Stimulated activated CD4-positive, alpha-beta T cell treated with anti-CD3 and anti-CD28 coated beads, Interleukin-1b, Interleukin-23, amount 100 ng/mL, for 48 hours (primary cell): ENCODE measurements around the gene DNAH10.
"Not testable (repeated sequence)": the region's sequence is repeated elsewhere in the genome, so short reads cannot be mapped to it uniquely, and the experiment has no call there.

Experiments used
- DNase-seq: peaks from one replicate; pipeline ENCODE4 v3.0.0-alpha.2; 2020

DNAH10 gene

DNA sequence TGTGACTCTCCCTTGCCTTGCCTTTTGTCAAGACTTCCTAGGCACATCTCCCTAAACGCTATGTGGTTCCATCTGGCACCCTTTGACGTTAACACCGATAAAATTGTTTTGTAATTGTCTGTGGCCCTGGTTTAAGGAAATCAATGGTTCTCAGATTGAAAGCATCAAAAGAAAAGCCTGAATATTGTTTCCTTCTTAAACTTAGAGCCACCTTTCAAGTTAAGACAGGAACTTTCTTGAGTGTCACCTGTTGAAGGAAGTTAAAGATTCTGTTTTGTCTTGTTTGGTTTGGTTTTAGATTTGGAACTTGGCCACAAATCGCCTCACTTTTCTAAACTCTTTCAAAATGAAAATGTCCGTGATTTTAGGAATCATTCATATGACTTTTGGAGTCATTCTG, 14.8 kb upstream of the DNAH10 start:
- no peak for DNase-seq

DNA sequence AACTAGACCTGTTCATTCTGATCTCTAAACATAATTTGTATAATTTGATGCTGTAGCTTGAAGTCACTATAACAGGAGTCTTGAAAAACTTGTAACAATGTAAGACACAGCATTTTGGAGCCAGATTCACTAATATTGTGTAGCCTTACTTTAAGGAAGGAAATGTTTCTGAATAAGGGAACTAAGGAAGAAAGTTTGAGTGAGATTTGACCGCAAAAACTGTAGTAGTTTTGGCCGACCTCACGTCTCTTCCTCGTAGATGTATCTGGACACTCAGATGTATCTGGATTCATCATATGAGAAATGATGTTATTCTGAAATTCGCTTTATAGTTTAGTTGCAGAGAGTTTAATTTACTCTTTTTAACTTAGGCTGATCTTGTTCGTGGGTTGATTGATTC, 13.9 kb upstream of the DNAH10 start:
- no peak for DNase-seq

DNA sequence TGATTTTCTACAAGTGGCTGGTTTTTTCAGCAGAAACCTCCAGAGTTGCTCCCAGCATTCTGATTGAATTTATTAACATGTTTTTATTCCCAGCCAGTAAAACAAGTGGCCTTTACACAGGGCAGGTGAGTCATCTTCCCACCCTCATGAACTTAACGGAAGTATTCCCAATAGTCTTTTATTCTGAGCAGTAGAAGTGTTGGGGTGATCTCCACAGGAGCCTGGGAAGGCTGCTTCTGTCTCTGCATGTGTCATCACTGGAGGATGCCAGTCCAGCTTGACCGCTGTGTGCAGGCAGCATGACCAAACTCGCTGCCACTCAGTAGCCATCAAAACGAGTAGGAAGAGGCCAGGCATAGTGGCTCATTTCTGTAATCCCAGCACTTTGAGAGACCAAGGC, 13.4 kb upstream of the DNAH10 start:
- no peak for DNase-seq

DNA sequence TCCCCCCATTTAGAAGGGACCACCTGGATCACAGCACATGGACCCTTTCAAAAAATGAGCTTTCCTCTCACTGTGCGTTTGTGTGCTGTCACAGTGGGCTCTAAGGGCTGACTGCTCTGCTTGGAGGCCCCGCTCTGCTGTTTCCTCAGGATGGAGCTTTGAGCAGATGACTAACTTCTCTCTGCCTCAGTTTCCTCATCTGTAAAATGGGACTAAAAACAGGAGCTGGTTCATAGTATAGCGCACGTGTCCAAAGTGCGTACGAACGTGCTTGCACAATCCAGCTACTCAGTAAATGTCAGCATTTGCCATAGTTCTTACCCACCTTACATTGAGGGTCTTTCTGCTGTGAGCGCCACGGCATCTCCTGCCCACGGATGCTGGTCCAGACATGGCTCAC, 12.7 kb upstream of the DNAH10 start:
- DNase-seq: no peak

DNA sequence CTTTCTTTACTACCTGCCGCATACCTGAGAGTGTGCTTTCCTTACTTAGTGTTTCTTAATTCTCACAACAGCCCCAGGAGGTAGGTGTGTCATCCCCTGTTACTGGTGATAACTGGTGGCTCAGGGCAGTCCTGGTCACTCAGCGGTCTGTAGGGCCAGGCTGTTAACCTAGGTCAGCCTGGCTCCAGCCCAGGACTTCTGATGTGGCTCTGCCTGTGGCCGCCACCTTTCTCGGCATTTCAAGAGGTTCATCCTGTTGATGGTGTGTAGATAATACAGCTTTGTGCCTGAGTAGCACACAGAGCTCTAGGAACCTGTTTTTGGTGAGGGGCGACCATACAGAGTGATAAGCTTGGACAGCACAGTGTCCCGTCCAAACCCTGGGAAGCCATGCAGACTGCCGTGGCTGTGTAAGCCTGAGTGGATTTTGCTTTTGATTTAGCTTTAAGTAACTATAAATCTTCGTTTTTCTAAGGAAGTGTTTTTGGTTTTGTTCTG, 11.9 kb upstream of the DNAH10 start:
- no peak for DNase-seq

DNA sequence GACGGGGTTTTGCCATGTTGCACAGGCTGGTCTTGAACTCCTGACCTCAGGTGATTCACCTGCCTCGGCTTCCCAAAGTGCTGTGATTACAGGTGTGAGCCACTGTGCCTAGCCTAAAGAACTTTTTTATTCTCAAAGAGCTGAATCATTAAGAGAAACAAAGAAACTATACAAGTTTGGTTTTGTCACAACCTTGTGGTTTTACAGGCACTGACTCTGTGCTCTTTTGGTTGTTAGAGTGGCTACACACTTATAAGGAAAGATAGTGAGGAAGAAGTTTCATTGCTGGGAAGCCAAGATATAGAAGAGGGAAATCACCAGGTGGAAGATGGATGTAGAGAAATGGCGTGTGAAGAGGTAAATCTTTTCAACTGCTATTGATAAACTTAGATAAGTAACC, 10.1 kb upstream of the DNAH10 start:
- DNase-seq: no peak

DNA sequence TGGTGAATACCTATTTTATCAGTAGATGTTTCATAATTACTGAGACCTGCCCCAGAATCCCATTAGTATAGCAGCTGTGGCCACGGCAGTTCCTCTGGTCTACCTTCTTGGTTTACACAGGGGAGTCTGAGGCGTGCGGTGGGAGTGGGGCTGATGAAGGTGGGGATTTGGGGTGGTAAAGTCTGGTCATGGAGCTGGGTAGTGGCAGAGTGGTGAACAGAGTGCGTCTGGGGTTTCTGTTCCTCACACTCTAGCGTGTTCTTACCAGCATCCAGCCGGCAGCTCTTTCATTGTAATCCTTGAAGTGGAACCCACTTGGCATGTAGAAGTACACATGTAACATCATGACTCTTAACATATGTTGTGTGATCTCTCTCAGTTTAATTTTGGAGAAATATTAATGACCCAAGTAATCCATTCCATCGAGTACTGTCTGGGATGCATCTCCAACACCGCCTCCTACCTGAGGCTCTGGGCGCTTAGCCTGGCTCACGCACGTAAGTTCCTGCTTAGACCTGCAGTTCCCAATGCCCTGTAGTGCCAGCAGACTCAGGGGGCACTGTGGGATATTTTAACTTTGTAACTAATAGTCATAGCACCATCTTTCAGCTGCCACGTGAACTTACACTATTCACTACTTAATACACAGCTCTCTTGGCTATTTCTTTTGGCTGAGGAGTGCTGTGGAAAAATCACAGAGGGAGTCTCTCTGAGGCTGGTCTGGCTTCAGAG, 7.9 kb upstream of the DNAH10 start:
- DNase-seq: no peak

DNA sequence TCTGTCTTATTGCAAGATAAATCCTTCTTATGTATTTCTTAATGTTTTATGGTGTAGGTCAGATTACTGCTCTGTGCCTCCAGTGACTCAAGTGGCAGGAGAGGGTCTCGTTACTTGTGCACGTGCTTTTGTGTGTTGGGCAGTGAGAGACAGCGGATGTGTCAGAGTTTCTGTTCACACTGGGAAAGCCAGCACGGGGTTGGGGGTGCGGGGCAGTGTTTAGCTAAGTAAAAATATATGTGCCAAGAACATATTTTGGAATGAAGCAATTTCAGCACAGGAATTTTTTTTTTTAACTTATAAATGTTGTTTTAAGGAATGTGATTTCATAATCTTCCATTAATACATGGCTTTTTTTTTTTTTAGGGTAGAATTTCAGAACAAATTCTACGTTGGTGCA, 4.5 kb upstream of the DNAH10 start:
- DNase-seq: no peak

DNA sequence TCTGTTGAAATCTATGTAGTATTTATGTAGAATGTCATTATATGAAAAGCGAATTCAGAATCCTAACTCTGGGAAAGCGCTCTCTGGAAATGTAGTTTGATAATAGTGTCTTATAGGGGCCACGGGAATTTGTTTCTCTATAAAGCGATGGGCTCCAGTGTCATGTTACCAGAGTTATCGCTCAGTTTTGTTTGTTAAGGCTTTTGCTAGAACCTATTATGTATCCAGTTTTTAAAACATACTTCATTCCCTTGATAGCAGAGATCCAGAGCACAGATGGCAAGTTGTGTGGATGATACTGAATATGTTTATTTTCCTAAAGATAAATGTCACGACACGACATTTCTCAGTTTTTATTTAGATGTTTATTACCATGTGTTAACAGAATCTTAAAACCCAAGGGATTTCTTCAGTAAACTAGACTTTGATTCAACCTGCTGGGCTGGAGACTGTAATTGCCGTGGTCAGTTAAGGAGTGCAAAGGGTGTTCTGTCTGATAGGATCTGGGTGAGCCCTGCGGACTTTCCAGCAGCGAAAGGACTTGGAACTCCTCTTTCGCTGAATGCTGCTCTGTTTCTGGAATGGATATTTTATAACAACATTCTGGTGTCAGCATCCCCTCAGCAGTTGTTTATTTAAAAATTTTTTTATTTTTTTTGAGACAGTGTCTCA, 1.7 kb upstream of the DNAH10 start:
- no peak for DNase-seq

DNA sequence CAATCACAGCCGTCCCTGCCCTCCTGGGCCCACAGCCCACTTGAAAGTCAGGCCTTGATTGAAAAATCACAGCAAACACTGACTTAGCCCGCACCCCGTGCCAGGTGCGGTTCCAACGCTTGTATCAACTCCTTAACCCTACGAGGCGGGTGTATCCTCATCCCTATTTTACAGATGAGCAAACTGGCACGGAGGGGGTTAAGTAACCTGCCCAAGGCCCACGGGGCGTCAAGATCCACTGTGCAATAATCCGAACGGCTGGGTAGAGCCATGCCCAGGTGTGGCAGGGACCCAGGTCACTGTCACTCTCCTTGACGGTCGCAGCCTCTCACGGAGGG, 583 bp downstream of the DNAH10 start:
- DNase-seq: no peak

DNA sequence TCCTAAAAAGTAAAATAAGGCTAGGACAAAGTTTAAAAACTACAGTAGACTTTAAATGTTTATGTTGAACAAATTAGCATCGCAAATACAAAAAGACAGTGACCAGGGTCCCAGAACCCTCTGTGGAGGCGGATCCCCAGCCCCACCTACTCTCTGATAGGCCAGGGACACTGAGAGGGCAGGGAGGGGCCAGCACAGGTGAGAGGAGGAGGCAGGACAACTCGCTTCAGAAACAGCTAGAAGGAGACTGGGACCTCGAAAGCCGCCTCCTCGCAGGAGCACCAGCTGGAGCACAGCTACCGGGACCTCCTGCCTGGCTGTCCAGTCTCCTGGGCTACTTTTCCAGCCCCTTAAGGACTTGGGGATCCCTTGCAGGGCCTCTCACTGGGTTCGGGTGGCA, 992 bp downstream of the DNAH10 start:
- DNase-seq: no peak

DNA sequence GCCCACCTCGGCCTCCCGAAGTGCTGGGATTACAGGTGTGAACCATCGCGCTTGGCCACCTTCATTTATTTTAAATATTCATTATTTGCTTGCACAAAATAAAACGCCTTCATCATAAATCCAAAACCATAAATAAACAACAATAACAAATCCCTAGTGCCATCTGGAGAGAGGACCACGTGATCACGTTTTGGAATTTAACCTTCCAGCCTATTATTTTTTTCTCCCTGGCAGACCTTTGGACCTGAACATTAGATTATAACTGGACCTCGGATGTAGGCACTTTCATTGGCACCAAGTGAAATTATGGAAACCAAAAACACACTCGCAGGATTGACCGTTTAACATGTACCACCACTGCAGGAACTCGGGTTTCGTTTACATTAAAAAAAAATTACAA, 2.0 kb downstream of the DNAH10 start:
- DNase-seq: no peak

DNA sequence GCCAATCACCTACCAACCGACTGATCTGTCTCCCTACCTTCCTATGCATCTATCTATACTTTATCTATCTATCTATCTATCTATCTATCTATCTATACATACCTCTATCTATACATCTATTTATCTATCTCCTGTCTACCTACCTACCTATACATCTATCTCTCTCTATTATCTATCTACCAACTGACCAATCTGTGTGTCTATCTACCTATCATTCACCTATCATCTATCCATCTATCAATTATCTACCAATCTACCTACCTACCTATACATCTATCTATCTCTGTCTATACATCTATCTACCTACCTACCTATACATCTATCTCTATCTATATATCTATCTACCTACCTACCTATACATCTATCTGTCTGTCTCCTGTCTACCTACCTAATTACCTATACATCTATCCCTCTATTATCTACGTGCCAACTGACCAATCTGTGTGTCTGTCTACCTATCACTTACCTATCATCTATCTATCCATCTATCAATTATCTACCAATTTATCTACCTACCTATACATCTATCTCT, 3.5 kb downstream of the DNAH10 start:
- no peak for DNase-seq

DNA sequence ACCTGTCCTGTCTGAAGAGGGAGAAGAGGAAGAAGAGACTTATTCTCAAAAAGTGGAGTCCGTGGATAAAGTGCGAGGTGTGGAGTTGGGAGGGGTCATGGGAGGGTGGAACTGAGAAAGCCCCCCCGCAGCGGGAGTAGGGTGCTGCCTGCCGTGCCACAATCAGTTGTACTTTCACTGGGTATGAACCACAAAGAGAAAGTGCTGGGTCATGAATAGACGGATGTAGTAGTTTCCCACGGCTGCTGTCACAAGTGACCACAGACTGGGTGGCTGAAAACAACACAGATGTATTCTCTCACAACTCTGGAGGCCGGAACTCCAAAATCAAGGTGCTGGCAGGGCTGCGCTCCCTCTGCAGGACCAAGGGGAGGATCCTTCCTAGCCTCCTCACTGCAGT, 5.5 kb downstream of the DNAH10 start:
- peak; percentile 19 for DNase-seq

DNA sequence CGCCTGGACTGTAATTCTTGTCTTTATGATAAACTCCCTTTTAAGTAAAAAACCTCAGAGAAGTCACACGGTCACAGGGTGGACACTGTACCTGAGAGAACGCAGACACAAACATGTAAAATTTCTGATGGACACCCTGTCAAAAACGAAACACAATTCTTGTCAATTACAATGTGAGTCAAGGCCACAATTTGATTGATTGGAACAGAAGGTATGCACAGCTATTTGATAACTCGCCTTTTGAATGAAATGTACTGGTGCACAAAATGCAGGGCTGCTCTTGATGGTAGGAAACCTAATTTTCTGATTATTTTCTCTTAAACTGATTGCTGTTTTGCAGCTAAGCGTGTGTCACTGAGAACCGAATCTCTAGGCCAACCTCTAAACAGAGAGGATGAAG, 9.2 kb downstream of the DNAH10 start:
- no peak for DNase-seq

DNA sequence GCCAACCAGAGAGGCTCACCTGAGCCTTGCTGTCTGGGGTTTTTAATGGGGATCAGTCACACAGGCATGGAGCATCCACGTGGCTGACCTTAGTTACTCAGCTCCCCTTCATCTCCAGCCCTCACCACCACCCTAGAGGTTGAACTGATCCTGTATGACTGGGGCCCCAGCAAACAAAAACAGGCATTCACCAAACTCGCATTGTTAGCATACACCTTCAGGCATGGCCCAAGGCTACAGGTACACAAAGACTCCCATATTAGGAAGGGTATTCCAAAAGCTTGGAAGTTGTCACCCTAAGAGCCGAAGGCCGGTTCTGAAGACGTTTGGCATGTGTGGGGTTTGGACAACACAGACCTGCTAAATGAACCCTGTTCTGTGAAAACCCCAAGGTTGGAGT, 10.0 kb downstream of the DNAH10 start:
- DNase-seq: no peak

DNA sequence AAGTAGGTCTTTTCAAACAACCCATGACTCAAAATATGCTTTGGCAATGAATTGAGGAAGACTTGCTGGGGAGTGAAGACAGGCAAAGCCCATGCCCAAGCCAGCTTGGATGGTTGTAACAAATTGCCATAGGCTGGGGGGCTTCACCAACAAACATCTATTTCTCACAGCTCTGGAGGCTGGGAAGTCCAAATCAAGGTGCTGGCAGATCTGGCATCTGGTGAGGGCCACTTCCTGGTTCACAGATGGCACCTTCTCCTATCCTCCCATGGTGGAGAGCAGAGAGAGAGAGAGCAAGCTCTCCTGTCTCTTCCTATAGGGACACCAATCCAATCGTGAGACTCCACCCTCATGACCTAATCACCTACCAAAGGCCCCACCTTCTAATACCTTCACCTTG, 11.3 kb downstream of the DNAH10 start:
- DNase-seq: no peak

DNA sequence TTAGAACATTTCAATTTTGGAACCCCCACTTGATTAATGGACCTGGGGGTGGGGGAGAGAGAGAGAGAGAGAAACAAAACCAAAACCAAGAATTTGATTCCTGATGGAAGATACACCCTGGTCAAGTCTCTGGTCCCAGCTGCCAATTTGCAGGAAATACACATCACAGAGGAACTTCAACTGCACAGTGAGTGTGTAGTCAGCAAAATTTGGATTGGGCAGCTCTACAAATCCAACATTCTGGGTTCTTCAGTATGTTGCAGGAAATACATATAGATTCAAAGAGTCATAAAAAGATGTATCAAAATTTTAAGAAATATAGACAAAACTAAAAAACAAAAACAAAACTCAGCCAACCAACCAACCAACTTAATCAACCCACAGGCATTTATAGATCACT, 17.4 kb downstream of the DNAH10 start:
- DNase-seq: no peak

DNA sequence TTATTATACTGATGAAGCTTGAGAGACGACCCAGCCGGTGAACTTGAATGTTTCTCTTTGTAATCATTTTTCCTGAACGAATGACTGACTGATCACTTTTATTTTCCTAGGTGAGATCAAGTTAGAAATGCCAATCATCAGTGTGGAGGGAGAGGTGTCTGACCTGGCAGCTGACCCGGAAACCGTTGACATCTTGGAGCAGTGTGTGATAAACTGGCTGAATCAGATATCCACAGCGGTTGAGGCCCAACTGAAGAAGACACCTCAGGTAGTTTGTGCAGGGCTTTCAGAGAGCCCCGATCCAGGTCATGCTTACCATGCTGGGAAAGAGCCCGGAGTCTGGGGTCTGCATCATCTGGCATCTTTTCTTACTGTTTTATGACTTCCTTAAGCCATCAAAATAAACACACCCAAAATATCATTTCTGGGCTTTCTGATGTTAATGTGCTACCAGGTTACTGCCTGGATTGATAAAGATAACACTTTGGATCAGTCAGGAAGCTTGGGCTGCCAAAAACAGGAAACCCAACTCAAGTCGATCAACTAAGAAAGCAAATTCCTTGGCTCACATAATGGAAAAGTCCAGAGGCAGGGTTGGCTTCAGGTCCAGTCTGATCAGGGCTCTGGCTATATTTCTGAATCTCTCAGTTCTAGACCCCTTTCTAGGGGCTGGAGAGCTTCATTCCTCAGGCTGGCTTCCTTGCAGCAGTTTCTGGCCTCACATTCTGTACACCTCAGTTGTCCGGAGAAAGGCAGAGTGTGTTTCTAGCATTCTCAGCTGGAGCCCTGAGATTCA, 21.1 kb downstream of the DNAH10 start:
- no peak for DNase-seq

DNA sequence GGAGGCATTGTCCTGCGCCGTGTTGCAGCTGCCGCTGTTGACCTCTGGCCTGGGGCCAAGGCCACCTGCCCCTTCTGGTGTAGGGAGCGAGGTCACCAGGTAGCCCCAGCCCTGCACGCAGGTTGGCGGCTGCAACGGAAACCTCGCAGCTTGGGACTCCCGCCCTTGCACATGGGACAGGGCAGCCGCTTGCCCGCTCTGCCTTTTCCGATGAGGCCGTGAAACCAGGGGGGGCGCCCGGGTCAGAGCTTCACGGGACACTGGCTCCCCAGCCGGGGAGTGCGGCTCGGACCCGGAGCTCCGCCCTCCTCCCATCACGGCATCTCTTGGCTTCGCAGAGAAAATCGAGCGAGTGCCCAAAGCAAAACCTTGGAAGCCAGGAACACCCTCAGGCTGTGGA, 25.4 kb downstream of the DNAH10 start:
- DNase-seq: no peak

DNA sequence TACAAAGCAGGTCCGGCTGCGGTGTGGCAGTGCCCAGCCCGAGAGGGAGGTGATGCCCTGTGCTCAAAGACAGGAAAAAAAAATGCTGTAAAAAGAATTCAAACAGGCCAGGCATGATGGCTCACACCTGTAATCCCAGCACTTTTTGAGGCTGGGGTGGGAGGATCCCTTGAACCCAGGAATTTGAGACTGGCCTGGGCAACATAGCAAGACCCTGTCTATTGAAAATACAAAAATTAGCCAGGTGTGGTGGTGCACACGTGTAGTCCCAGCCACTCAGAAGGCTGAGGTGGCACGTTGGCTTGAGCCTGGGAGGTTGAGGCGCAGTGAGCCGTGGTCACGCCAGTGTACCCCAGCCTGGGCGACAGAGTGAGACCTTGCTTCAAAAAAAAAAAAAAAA, 26.4 kb downstream of the DNAH10 start:
- DNase-seq: no peak

DNA sequence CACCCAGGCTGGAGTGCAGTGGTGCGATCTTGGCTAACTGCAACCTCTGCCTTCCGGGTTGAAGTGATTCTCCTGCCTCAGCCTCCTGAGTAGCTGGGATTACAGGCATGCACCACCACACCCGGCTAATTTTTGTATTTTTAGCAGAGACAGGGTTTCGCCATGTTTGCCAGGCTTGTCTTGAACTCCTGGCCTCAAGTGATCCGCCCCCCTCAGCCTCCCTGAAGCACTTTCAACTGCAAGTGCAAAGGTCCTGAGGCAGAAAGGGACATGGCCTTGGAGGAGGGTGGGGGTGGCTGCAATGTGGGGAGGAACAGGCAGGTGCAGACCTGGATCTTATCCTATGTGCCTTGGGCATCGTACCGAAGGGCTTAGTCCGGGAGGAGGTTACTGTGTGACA, 27.3 kb downstream of the DNAH10 start:
- DNase-seq: not testable (repeated sequence)

DNA sequence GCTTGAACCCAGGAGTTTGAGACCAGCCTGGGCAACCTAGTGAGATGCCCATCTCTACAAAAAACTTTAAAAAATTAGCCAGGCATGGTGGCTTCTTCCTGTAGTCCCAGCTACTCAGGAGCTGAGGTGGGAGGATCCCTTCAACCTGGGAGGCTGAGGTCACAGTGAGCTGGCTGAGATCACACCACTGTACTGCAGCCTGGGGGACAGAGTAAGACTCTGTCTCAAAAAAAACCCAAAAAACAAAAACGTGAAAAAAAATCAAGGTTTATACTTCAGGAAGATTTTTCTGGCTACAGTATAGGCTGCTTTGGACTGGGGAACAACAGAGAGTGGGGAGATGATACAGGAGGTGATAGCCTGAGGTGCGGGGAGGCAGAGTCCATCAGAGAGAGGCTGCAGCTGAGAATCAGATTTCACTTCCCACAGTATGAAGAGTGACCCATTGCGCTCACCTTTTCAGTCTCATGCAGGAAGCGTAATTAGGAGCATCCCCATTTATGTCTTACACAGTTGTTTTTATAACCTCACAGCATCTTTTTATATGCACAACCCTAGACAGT, 28.9 kb downstream of the DNAH10 start:
- no peak for DNase-seq

DNA sequence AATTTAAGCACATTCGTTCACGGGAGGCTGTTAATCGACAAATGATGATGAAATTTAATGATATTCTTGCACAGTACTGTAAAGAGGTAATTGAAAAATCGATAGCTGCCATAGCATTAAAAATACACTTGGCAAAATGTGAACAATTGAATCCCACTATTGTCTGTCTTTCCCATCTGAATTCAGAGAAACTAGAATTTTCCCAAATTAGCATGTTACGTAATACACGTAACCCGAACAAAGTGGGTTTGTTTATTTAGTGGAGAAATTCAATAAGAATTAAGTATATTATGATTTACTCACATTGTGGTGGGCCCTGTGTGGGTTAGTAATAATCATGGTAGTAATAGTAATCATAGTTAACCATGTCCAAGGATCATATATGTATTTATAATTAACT, 31.9 kb downstream of the DNAH10 start:
- DNase-seq: no peak
